NCI-H187 (cell line): ENCODE data around the gene ASPSCR1.

Experiments
- DNase-seq, 2 experiments: peaks; one replicate each; lab custom pipeline; 2025; lab: John Stamatoyannopoulos, UW

The ASPSCR1 gene

GRCh38 chr17:82055965-82056728, 78.7 kb downstream of the ASPSCR1 start:
- no peak for DNase-seq

- no peak for DNase-seq
Measured at GRCh38 chr17:82056729-82057621, 79.5 kb downstream of the ASPSCR1 start.

DNA sequence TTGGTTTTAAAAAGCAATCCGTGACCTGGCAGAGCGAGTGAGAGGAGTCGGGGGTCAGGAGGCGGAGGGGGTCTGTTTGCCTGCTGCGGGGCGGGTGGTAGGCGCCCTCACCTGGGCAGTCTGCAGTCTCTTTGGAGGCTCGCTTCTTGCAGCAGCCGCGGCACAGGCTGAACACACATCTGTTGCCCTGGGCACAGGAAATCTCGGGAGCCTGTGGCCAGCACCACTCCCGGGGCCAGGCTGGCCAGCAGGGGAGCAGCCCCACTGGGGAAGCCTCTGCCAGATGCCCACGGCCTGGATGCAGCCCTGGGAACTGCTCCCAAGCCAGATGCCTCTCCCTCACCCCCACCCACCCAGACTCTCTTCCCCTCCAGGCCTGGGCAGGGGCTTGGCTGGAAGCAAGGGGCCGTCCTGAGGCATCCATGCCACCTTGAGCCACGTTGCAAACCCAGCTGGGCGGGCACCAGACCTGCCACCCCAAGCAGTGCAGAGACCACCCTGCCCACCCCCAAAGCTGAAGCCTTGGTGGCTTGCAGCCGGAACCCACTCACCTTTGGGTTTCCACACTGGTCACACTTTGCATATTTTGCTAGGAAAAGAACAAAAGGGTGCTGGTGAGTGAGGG, 80.9 kb downstream of the ASPSCR1 start:
- DNase-seq, result no peak

GRCh38 chr17:82058855-82059249, 81.4 kb downstream of the ASPSCR1 start:
- no peak for DNase-seq

- DNase-seq, result no peak
Measured at GRCh38 chr17:82059272-82060000, 82.0 kb downstream of the ASPSCR1 start.

DNA sequence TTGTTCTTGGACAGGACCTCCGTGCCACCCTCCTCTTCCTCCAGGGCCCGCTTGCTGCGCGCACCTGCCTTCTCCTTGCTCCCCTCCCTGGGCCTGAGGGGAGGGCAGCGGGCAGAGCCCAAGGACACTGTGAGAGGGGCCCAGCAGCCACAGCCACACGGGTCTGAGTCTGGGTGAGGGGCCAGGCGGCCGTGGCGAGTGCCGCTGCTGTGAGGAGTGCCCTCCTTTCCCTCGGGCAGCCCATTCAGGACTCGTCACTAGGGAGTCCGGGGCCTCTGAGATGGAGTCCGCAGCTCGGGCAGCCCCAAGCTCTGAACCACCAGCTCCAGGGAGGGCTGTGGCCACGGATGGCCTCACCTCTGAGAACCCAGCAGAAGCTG, 82.6 kb downstream of the ASPSCR1 start:
- DNase-seq, result no peak

- DNase-seq, result no peak
Measured at GRCh38 chr17:82060614-82061013, 83.2 kb downstream of the ASPSCR1 start.

DNA sequence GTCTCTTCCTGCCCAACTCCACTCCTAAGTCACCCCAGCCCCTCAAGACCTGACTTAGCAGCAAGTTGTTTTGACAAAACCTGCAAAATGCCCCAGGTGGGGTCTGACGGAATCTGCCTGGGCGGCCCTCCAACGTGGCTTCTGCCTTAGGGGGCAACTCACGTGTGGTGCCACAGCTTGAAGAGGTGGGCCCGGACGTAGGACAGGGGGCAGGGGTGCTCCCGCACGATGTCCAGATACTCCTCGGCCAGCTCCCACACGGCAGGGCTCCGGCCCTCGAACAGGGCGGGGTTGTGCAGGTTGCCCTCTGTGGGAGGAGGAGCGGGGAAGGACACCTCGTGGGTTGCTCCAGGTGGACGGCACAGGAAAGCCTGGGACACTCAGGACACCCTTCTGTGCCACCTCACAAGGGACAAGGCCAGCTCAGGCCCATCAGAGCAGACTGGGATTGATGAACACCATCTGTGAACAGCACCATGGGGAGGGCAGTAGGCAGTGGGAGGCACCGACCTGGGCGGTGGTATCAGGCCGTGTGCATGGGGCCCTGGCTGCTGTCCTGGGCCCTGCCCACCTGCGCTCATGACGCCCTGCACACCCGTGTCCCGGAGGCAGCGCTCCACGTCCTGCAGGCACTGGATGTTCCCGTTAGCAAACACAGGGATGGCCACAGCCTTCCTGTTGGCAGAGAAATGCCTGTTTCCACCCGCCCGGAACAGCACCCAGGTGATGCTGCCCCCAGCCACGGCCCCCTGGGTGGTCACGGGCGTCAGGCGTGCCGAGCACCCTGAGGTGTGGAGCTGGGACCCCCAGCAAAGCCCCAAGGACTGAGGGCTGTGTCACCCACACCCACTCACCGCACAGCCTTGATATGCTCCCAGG, 83.9 kb downstream of the ASPSCR1 start:
- no peak for DNase-seq

- no peak for DNase-seq
Measured at GRCh38 chr17:82062076-82062983, 84.9 kb downstream of the ASPSCR1 start.

GRCh38 chr17:82062984-82063368, 85.5 kb downstream of the ASPSCR1 start:
- no peak for DNase-seq

DNA sequence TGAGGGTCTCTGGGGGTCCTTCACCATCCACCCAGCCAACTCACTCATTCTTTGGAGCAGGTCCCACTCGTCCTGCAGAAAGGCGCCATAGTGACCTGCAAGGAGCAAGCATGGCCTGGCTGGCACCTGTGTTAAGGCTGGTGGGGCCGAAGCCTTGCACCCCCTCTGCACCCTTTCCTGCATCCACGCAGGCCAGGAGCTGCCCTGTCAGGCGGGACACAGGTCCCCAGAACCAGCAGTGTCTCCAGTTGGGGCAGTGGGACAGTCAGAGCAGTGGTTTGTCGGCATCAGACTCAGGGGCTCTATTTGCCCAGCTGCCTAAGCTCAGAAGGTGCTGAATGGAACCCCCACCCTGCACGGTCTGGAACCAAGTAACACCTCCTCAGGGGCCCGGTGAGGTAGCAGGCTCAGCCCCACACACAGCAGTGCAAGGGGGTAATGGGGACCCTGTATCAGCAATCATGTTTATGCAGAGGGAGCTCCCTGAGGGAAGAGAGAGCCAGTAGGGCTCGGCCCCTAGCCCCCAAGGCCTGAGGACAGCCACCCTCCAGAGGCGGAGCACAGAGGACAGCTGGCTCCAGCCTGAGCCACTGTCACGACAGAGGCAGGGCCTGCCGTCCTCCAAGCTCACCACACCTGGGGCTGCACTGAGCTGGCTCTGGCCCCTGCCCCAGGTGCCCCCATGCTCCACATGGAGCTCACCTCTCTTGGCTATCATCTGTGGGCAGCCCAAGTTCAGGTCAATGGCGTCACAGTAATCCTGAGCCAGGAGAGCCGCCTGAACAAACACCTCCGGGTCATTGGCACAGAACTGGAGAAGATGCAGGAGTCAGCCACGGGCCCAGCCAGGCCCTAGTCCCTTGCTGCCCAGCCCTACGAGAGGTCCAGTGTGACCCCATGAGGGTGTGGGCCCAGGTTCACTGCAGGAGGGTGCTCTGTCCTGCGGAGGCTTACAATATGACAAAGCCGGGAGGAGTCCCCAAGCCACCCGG, 86.3 kb downstream of the ASPSCR1 start:
- no peak for DNase-seq

GRCh38 chr17:82064433-82065192, 87.2 kb downstream of the ASPSCR1 start:
- DNase-seq, result no peak

DNA sequence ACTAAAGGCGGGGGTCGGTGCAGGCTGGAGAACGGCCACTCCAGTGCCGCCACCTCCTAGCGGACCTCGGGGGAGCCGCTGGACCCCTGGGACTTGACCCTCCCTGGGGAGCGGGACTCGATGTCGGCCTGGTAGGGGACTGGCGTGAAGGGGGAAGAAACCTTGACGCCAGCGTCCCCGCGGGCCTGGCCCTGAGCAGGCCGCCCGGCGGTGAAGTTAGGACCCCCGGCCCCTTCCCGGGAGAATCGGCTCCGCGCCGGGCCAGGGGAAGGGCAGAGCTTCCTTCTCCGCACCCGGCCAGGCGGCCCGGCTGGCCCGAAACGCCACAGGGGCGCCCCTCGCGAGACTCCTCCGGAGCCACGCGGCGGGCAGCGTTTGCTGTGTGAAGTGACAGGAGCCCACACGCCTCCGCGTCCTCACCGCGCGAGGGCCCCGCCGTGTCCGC, 87.8 kb downstream of the ASPSCR1 start:
- DNase-seq, result no peak

DNA sequence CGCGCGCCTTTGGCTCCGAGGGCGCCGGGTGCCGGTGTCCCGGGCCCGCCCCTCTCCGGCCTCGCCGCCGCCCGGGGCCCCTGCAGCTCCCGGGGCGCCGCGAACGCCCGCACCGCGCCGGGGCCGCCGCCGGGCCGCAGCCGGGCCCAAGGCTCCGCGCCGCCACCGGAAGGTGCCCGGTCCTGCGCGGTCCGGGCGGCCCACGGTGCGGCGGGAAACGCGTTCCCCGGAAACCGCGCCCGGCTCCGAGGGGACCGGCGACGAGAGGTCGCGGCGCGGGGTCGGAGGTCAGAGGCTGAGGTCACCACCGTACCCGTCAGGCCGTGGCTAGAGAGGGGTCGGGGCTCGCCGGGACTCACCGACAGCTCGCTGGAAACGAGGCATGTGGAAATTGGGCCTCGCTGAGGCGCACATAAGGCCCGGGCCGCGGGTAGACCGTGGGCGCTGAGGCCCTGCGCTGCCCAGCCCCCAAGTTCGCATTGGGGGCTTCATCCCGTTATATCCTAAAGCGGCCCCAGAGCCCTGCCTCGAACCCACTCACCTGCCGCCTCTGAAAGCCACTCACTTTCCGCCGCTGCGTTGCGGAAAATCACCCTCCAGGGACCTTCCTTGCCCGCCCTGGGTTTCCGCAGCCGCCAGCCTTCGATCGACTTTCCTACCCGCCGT, 88.3 kb downstream of the ASPSCR1 start, which contains the start of gene DUS1L:
Gene DUS1L, minus strand, starts transcription at position 167 of the 666 bp plus-strand sequence. CDS start 745 bp downstream, outside the sequence.
- DNase-seq, result no peak
